COR-L47 (cell line): ENCODE results near the gene MTHFR.

Experiments
- DNase-seq: peaks from one replicate; lab custom pipeline; 2025; lab: John Stamatoyannopoulos, UW

The MTHFR gene

DNA sequence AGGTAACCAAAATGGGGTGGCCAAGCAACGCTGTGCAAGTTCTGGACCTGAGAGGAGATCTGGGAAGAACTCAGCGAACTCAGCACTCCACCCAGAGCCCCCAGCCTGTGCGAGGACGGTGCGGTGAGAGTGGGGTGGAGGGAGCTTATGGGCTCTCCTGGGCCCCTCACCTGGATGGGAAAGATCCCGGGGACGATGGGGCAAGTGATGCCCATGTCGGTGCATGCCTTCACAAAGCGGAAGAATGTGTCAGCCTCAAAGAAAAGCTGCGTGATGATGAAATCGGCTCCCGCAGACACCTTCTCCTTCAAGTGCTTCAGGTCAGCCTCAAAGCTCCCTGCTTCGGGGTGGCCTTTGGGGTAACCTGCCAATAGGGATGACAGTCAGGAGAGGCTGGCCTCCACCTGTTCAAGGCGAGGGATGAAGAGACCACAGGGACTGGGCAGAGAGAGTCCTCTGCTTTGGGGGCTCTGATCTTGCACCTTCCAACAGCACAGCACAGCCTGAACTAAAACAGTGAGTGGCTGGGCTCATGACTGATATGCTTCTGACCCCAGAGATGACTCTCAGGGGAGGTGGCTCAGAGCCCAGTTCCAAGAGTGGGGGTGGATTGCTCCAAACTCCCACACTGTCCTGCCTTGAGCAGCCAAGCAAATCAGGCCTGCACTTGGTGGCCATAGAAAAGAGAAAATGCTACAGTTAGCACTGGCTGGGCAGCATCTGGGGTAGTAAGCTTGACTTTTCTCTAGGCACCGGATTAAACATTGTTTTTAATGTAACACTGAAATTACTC, 9.5 kb downstream of the MTHFR start:
- no peak for DNase-seq

GRCh38 chr1:11795238-11795890, 10.4 kb downstream of the MTHFR start:
- DNase-seq, result no peak

GRCh38 chr1:11794446-11795237, 11.1 kb downstream of the MTHFR start:
- no peak for DNase-seq

DNA sequence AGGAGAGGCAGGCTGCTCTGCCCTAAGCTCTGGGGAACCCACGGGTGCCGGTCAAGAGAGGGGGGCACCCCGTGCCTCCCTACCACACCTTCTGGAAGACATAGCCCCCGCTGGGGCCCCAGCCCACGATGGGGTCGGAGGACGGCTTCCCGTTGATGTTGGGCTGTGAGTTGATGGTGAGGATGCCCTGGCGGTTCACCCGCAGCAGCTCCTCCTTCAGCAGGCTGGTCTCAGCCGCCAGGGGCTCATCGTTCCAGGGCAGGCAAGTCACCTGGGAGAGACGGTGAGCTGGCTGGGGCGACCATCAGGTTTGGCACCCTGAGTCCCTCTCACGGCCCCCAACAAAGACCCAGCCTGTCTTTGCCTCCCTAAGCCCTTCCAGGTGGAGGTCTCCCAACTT, 11.9 kb downstream of the MTHFR start:
- DNase-seq, result no peak

DNA sequence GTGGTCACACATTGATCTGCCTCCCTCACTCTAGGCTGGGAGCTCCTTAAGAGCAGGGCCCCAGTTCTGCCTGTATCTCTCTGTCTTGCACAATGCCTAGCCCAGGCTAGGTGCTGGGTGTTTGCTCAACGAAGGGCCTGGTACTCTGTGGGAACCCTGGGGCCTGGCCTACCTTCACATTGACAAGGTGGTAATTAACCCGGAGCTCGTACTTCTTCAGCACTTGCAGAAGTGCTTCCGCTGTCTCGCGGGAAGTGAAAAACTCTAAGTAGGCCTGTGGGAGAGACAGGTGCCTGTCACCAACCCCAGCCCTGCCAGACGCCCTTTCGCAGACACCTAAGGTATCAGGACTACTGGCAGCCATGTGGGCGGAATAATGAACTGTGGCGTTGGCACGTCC, 13.7 kb downstream of the MTHFR start:
- no peak for DNase-seq

- no peak for DNase-seq
Observed at GRCh38 chr1:11790880-11791715, 14.7 kb downstream of the MTHFR start.

- DNase-seq, result no peak
Observed at GRCh38 chr1:11790101-11790879, 15.5 kb downstream of the MTHFR start.

- DNase-seq, result no peak
Observed at GRCh38 chr1:11789126-11790067, 16.4 kb downstream of the MTHFR start.

GRCh38 chr1:11788549-11789053, 17.2 kb downstream of the MTHFR start:
- no peak for DNase-seq

GRCh38 chr1:11787804-11788436, 17.8 kb downstream of the MTHFR start:
- DNase-seq, result no peak

DNA sequence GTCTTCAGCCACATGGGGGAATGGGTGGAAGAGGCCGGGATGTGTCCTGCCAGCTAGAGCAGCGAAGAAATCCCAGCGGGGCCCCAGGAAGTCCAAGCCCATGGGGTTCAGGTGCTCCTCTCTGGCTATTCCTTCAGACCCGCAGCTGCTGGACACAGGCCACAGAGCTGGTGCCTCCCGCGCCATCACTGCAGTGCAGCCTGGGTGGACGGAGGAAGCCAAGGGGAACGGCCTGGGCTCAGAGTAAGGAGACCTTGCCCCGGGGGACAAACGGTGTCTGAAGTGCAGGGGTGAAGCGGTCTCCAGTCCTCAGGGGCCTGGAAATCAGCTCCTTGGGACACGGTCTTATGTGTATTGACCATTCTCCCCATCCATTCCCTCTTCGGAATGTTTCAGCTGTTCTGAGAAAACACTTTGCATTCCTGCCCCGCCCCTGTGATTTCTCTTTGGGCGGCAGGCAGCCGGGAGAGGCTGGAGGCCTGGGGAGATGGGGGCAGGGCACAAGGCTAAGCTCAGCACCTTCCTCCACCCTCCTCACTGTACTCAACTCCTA, 18.4 kb downstream of the MTHFR start:
- no peak for DNase-seq

- no peak for DNase-seq
Observed at GRCh38 chr1:11786168-11786567, 19.6 kb downstream of the MTHFR start.

DNA sequence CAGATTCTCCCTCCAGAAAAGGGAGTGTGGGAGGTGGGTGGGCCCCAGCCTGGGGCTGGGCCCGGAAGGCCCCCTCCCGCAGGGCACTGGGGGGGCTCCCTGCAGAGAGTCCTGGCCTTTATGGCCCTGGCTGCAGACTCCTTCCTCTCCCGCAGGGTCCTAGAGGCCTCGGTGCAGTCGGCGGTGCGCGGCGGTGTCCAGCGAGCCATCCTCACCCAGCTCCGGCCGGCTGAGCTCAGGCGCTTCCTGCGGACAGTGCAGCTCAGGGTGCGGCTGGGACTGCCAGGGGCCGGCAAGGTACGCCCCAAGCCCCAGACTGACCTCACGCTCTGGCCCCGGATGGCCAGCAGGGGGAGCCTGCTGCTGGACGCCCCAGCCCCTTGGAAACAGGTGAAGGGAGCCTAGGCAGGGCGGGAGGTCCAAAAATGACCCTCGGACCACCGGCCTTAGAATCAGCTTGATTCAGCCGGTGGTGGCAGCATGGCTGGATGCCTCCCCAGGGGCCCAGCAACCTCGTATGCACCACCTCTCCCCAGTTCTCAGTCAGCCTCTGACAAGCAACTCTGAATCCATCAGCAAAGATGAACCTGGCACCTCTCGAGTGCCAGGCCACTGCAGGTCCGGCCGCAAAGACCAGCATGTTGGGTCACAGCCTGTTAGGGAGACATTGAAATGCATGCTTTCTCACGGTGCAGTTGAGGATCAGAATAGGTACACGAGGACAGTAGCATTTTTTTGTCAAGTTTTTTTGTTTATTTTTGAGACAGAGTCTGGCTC, 20.6 kb downstream of the MTHFR start:
- DNase-seq, result no peak

- DNase-seq, result no peak
Observed at GRCh38 chr1:11784256-11784992, 21.3 kb downstream of the MTHFR start.

DNA sequence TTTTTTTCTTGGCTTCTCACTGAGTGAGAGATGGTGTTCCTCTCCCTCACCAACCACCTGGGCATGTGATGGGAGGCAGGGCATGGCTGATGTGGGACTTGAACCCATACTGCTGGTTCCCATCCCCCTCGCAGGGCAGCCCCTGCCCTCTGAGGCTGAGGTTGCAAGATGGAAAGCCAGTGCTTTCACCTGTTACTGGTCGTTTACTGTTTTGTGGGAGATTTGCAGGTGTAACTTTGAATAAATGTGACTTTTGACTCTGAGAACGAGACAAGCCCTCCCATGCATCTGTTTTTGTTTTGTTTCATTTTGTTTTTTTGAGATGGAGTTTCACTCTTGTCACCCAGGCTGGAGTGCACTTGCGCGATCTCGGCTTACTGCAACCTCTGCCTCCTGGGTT, 22.2 kb downstream of the MTHFR start:
- DNase-seq, result no peak

- DNase-seq, result no peak
Observed at GRCh38 chr1:11782127-11782708, 23.5 kb downstream of the MTHFR start.

- DNase-seq, result no peak
Observed at GRCh38 chr1:11781297-11781696, 24.5 kb downstream of the MTHFR start.
